HG03066 (cell line): ENCODE measurements around the gene TENM3.
"Not testable (repeated sequence)": the region's sequence is repeated elsewhere in the genome, so short reads cannot be mapped to it uniquely, and the experiment has no call there.

Experiments used
- ATAC-seq: cut with Tn5 transposase; IDR thresholded peaks from one replicate; pipeline ENCODE4 v1.9.1; 2021; ENCODE audit warnings: low read depth; ENCODE audit not compliant: unreplicated experiment

The TENM3 gene

GRCh38 chr4:182243204-182243603 lies at the start of gene TENM3:
TSS of gene TENM3 (plus strand) at chr4:182243402. CDS start at chr4:182324021, 80,619 bp downstream.
- ATAC-seq = not testable (repeated sequence)

- ATAC-seq = no peak
Observed at GRCh38 chr4:182194091-182194824, 48.9 kb upstream of the TENM3 start.

GRCh38 chr4:182197611-182198010 lies 45.6 kb upstream of the TENM3 start:
- no peak for ATAC-seq

GRCh38 chr4:182201871-182202270 lies 41.3 kb upstream of the TENM3 start:
- no peak for ATAC-seq

- no peak for ATAC-seq
Observed at GRCh38 chr4:182202650-182203049, 40.6 kb upstream of the TENM3 start.

GRCh38 chr4:182203872-182204411 lies 39.3 kb upstream of the TENM3 start:
- ATAC-seq = no peak

- ATAC-seq = no peak
Observed at GRCh38 chr4:182205306-182205705, 37.9 kb upstream of the TENM3 start.

- ATAC-seq = no peak
Observed at GRCh38 chr4:182206266-182206665, 36.9 kb upstream of the TENM3 start.

GRCh38 chr4:182206916-182207315 lies 36.3 kb upstream of the TENM3 start:
- no peak for ATAC-seq

GRCh38 chr4:182207830-182208396 lies 35.3 kb upstream of the TENM3 start:
- ATAC-seq = no peak

- no peak for ATAC-seq
Observed at GRCh38 chr4:182208526-182209050, 34.6 kb upstream of the TENM3 start.

GRCh38 chr4:182212211-182212761 lies 30.9 kb upstream of the TENM3 start:
- ATAC-seq = no peak

GRCh38 chr4:182213004-182213403 lies 30.2 kb upstream of the TENM3 start:
- no peak for ATAC-seq

- no peak for ATAC-seq
Observed at GRCh38 chr4:182215148-182215547, 28.1 kb upstream of the TENM3 start.

- no peak for ATAC-seq
Observed at GRCh38 chr4:182216005-182216404, 27.2 kb upstream of the TENM3 start.

- ATAC-seq = no peak
Observed at GRCh38 chr4:182219411-182220056, 23.7 kb upstream of the TENM3 start.

GRCh38 chr4:182221987-182222386 lies 21.2 kb upstream of the TENM3 start:
- ATAC-seq = no peak

- ATAC-seq = no peak
Observed at GRCh38 chr4:182222766-182223165, 20.4 kb upstream of the TENM3 start.

- ATAC-seq = no peak
Observed at GRCh38 chr4:182223708-182224107, 19.5 kb upstream of the TENM3 start.

- no peak for ATAC-seq
Observed at GRCh38 chr4:182224192-182224850, 18.9 kb upstream of the TENM3 start.
